Fibroblast of gingiva (primary cell): ENCODE data around the gene TNFRSF11A.
A peak's percentile ranks its signal among the peaks of the same experiment; 100 is the strongest.

Experiments used
- DNase-seq: peaks from one replicate; pipeline ENCODE4 v3.0.0-alpha.2; 2011; ENCODE audit warnings: low read depth

TNFRSF11A gene

GRCh38 chr18:62420151-62420512, 95.0 kb downstream of the TNFRSF11A start:
- no peak for DNase-seq

GRCh38 chr18:62420513-62421209, 95.6 kb downstream of the TNFRSF11A start:
- DNase-seq = no peak

- peak; percentile 96 for DNase-seq
These were observed 100.5 kb downstream of the TNFRSF11A start for GRCh38 chr18:62425465-62426190.

GRCh38 chr18:62426191-62426488, 101.0 kb downstream of the TNFRSF11A start:
- DNase-seq = no peak

- DNase-seq = no peak
These were observed 107.1 kb downstream of the TNFRSF11A start for GRCh38 chr18:62432176-62432575.

GRCh38 chr18:62434798-62435197, 109.7 kb downstream of the TNFRSF11A start:
- DNase-seq = peak; percentile 78

- DNase-seq = no peak
These were observed 110.4 kb downstream of the TNFRSF11A start for GRCh38 chr18:62435435-62436031.

- DNase-seq = no peak
These were observed 111.6 kb downstream of the TNFRSF11A start for GRCh38 chr18:62436636-62437234.

- peak; percentile 93 for DNase-seq
These were observed 112.3 kb downstream of the TNFRSF11A start for GRCh38 chr18:62437235-62438017.

- peak; percentile 6 for DNase-seq
These were observed 112.9 kb downstream of the TNFRSF11A start for GRCh38 chr18:62438018-62438329.

- no peak for DNase-seq
These were observed 113.3 kb downstream of the TNFRSF11A start for GRCh38 chr18:62438402-62438801.

GRCh38 chr18:62438866-62439265, 113.8 kb downstream of the TNFRSF11A start:
- no peak for DNase-seq
